HFFc6 (cell line): Measurements from ENCODE around the gene MDN1. TPM values are rescaled to one million over a fixed set of nuclear protein-coding genes. Genes with fewer than 3 reads are reported as not detected.

ENCODE experiments used
- DNase-seq: peaks from one replicate; pipeline ENCODE4 v3.0.0-alpha.2; 2018
- H3K27ac Mint-ChIP-seq: 2 replicates; pipeline ENCODE4 v1.8.0; 2020; ENCODE audit warnings: mild to moderate bottlenecking, mixed read lengths
- H3K27me3 Mint-ChIP-seq: 2 replicates; pipeline ENCODE4 v1.8.0; 2021; ENCODE audit warnings: mild to moderate bottlenecking, moderate library complexity, mixed read lengths; ENCODE audit not compliant: insufficient read depth
- H3K36me3 Mint-ChIP-seq: 2 replicates; pipeline ENCODE4 v1.8.0; 2021; ENCODE audit warnings: low read depth, mixed read lengths
- H3K4me1 Mint-ChIP-seq: 2 replicates; pipeline ENCODE4 v1.8.0; 2020; ENCODE audit warnings: low read depth, mixed read lengths
- H3K4me3 Mint-ChIP-seq: 2 replicates; pipeline ENCODE4 v1.8.0; 2020; ENCODE audit warnings: mild to moderate bottlenecking, moderate library complexity, mixed read lengths
- H3K9me3 Mint-ChIP-seq: 2 replicates; pipeline ENCODE4 v1.8.0; 2020; ENCODE audit warnings: mild to moderate bottlenecking, mixed read lengths
- CTCF ChIP-seq: fragments of 200-600 bp; sonication (generic); IDR thresholded peaks from 2 replicates; pipeline ENCODE4 v1.5.0; 2021; ENCODE audit warnings: antibody characterized with exemption, mild to moderate bottlenecking
- total RNA-seq, 6 experiments: library from RNA; stranded (reverse); fragmentation: NEBNext Ultra II Directional; extraction: Animal tissue kit (Norgen Biotek cat#: 25700); gene quantifications; 2 replicates in 1 of 6; 3 replicates in 5 of 6; pipeline ENCODE4 v1.2.3, GENCODE V29; 2021

MDN1 gene
- total RNA-seq, 6 experiments from 2014 or later: 17.4 to 25.4 (median 18.4) TPM

DNA sequence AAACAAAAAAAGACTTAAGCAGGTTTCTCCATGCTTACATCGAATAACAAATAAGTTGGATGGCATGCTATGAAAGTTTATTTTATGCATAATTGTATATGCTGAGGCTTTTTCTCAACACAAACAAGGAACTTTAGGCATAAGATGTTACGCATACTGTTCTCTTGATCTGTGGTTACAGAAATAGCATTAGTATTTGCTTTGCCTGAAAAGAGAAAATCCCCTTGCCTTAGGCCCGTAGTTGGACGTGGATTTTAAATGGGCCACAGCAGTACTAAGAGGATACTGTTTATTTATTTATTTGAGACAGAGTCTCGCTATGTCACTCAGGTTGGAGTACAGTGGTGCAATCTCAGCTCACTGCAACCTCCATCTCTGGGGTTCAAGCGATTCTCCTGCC is 200.0 kb downstream of the MDN1 start:
- Mint-ChIP-seq H3K27ac (no peak overlapping the region), H3K4me1 (no peaks in the 10 kb centered on the region), H3K27me3 (peaks cover 26% of the 10 kb centered on the region), H3K36me3 (no peaks in the 10 kb centered on the region), H3K4me3 (no peak overlapping the region), H3K9me3 (no peaks in the 10 kb centered on the region)
- TF ChIP-seq CTCF: no peak
- DNase-seq: no peak

- no peak for TF ChIP-seq CTCF
- no peaks in the 10 kb centered on the region for H3K9me3 Mint-ChIP-seq
- no peaks in the 10 kb centered on the region for H3K4me1 Mint-ChIP-seq
- H3K36me3 Mint-ChIP-seq: no peaks in the 10 kb centered on the region
- peaks cover 23% of the 10 kb centered on the region for H3K27me3 Mint-ChIP-seq
- no peak overlapping the region for H3K27ac Mint-ChIP-seq
- no peak for DNase-seq
- no peak overlapping the region for H3K4me3 Mint-ChIP-seq
Observed at GRCh38 chr6:89618026-89618425, 201.6 kb downstream of the MDN1 start.

- H3K4me3 Mint-ChIP-seq: no peak overlapping the region
- H3K9me3 Mint-ChIP-seq: no peaks in the 10 kb centered on the region
- no peaks in the 10 kb centered on the region for H3K4me1 Mint-ChIP-seq
- no peak overlapping the region for H3K27ac Mint-ChIP-seq
- TF ChIP-seq CTCF: no peak
- H3K36me3 Mint-ChIP-seq: no peaks in the 10 kb centered on the region
- H3K27me3 Mint-ChIP-seq: peaks cover 14% of the 10 kb centered on the region
- DNase-seq: no peak
Observed at GRCh38 chr6:89616531-89616930, 203.1 kb downstream of the MDN1 start.

GRCh38 chr6:89615882-89616281 is 203.7 kb downstream of the MDN1 start:
- Mint-ChIP-seq H3K4me3 (no peak overlapping the region), H3K9me3 (no peaks in the 10 kb centered on the region), H3K27ac (no peak overlapping the region), H3K4me1 (no peaks in the 10 kb centered on the region), H3K36me3 (no peaks in the 10 kb centered on the region), H3K27me3 (peaks cover 14% of the 10 kb centered on the region)
- DNase-seq: no peak
- TF ChIP-seq CTCF: no peak

GRCh38 chr6:89613790-89614189 is 205.8 kb downstream of the MDN1 start:
- Mint-ChIP-seq H3K4me1 (no peaks in the 10 kb centered on the region), H3K27me3 (peaks cover 8% of the 10 kb centered on the region), H3K4me3 (no peak overlapping the region), H3K27ac (no peak overlapping the region), H3K36me3 (no peaks in the 10 kb centered on the region), H3K9me3 (no peaks in the 10 kb centered on the region)
- TF ChIP-seq CTCF: no peak
- no peak for DNase-seq

- Mint-ChIP-seq H3K27ac (no peak overlapping the region), H3K9me3 (no peaks in the 10 kb centered on the region), H3K36me3 (no peaks in the 10 kb centered on the region), H3K4me1 (no peaks in the 10 kb centered on the region), H3K4me3 (no peak overlapping the region), H3K27me3 (peaks cover 8% of the 10 kb centered on the region)
- no peak for TF ChIP-seq CTCF
- DNase-seq: no peak
Observed at GRCh38 chr6:89612121-89612520, 207.5 kb downstream of the MDN1 start.
